HEK293 (cell line): ENCODE results near the gene MBNL2.

ENCODE experiments used
- CTCF ChIA-PET: fragments of 350-600 bp; formaldehyde crosslinking; extraction: SDS; loops from one replicate; lab custom pipeline; 2021; ENCODE audit warnings: antibody characterized with exemption; lab: Yijun Ruan, JAX
- POLR2A ChIA-PET: fragments of 300-600 bp; formaldehyde crosslinking; extraction: SDS; loops from one replicate; lab custom pipeline; 2020; ENCODE audit warnings: antibody characterized with exemption, inconsistent platforms; lab: Yijun Ruan, JAX
- H3K27ac ChIP-seq: fragments of 200-500 bp; sonication (Bioruptor generic); 2 replicates; pipeline ENCODE4 v1.5.1; 2014; ENCODE audit warnings: low read depth, low read length, control low read depth, inconsistent platforms; ENCODE audit errors: extremely low read depth
- H3K36me3 ChIP-seq, 2 experiments: fragments of 200-500 bp in 1 of 2; sonication (Bioruptor generic) in 1 of 2; 1 replicate in 1 of 2; 2 replicates in 1 of 2; pipeline ENCODE4 v1.5.1; 2014 to 2017; ENCODE audit warnings: inconsistent platforms in 2 of 2, low read length in 2 of 2; ENCODE audit not compliant: control insufficient read depth in 2 of 2, insufficient read depth in 1 of 2
- H3K4me1 ChIP-seq: fragments of 200-500 bp; sonication (Bioruptor generic); 2 replicates; pipeline ENCODE4 v1.5.1; 2014; ENCODE audit warnings: mild to moderate bottlenecking, low read length, inconsistent platforms; ENCODE audit not compliant: control insufficient read depth, insufficient read depth
- H3K4me3 ChIP-seq: 2 replicates; pipeline ENCODE4 v1.5.1; 2011; ENCODE audit warnings: low read depth, mild to moderate bottlenecking, control low read depth, low read length, moderate library complexity
- H3K9me3 ChIP-seq: fragments of 200-500 bp; sonication (Bioruptor generic); 2 replicates; pipeline ENCODE4 v1.5.1; 2014; ENCODE audit warnings: low read depth, low read length, inconsistent platforms; ENCODE audit not compliant: control insufficient read depth, insufficient read depth
- KLF16 ChIP-seq: fragments of 450-650 bp; formaldehyde crosslinking; IDR thresholded peaks from 2 replicates; pipeline ENCODE4 v1.5.1; 2017; ENCODE audit warnings: missing biosample characterization, missing genetic modification characterization
- ZNF391 ChIP-seq: fragments of 450-650 bp; formaldehyde crosslinking; IDR thresholded peaks from 2 replicates; pipeline ENCODE4 v1.5.1; 2016; ENCODE audit warnings: low read depth, missing biosample characterization, missing genetic modification characterization, borderline replicate concordance
- ZNF416 ChIP-seq: fragments of 450-650 bp; formaldehyde crosslinking; IDR thresholded peaks from 2 replicates; pipeline ENCODE4 v1.5.1; 2016; ENCODE audit warnings: missing biosample characterization, missing genetic modification characterization
- ZNF423 ChIP-seq: fragments of 450-650 bp; formaldehyde crosslinking; IDR thresholded peaks from 2 replicates; pipeline ENCODE4 v1.5.1; 2016; ENCODE audit warnings: missing biosample characterization, missing genetic modification characterization
- ZNF560 ChIP-seq: fragments of 450-650 bp; formaldehyde crosslinking; IDR thresholded peaks from 2 replicates; pipeline ENCODE4 v1.5.1; 2017; ENCODE audit warnings: missing biosample characterization, missing genetic modification characterization, borderline replicate concordance
- ZNF600 ChIP-seq: fragments of 450-650 bp; formaldehyde crosslinking; IDR thresholded peaks from 2 replicates; pipeline ENCODE4 v1.5.1; 2016; ENCODE audit warnings: missing biosample characterization, missing genetic modification characterization
- ZNF776 ChIP-seq: fragments of 450-650 bp; formaldehyde crosslinking; IDR thresholded peaks from 2 replicates; pipeline ENCODE4 v1.5.0; 2017; ENCODE audit warnings: missing biosample characterization, missing genetic modification characterization, borderline replicate concordance
- ZSCAN23 ChIP-seq: fragments of 450-650 bp; formaldehyde crosslinking; IDR thresholded peaks from 2 replicates; pipeline ENCODE4 v1.5.1; 2016; ENCODE audit warnings: missing biosample characterization, missing genetic modification characterization
- TF ChIP-seq, protein P1 (sequence below): fragments of 450-650 bp; formaldehyde crosslinking; IDR thresholded peaks from 2 replicates; pipeline ENCODE4 v1.5.1; 2016; ENCODE audit warnings: missing biosample characterization, missing genetic modification characterization
- TF ChIP-seq, protein P2 (sequence below): fragments of 450-650 bp; formaldehyde crosslinking; conservative IDR thresholded peaks from 2 replicates; pipeline ENCODE4 v1.5.1; 2016; ENCODE audit warnings: low read depth, missing biosample characterization, missing genetic modification characterization
- TF ChIP-seq, protein P3 (sequence below): sonication (generic); formaldehyde crosslinking; IDR thresholded peaks from 2 replicates; pipeline ENCODE4 v1.8.1; 2022; ENCODE audit warnings: mild to moderate bottlenecking, moderate library complexity, missing genetic modification reagents
- TF ChIP-seq, protein P4 (sequence below): fragments of 450-650 bp; formaldehyde crosslinking; IDR thresholded peaks from 2 replicates; pipeline ENCODE4 v1.5.1; 2016; ENCODE audit warnings: missing biosample characterization, missing genetic modification characterization, low read depth
- TF ChIP-seq, protein P5 (sequence below): fragments of 450-650 bp; formaldehyde crosslinking; IDR thresholded peaks from 2 replicates; pipeline ENCODE4 v1.5.1; 2016; ENCODE audit warnings: missing biosample characterization, missing genetic modification characterization, borderline replicate concordance
- TF ChIP-seq, protein P6 (sequence below): fragments of 450-650 bp; formaldehyde crosslinking; IDR thresholded peaks from 2 replicates; pipeline ENCODE4 v1.5.1; 2016; ENCODE audit warnings: missing biosample characterization, missing genetic modification characterization
- TF ChIP-seq, protein P7 (sequence below): IDR thresholded peaks from 2 replicates; pipeline ENCODE4 v1.6.1; 2011; ENCODE audit warnings: mild to moderate bottlenecking, low read depth, low read length, borderline replicate concordance

MBNL2 gene

DNA sequence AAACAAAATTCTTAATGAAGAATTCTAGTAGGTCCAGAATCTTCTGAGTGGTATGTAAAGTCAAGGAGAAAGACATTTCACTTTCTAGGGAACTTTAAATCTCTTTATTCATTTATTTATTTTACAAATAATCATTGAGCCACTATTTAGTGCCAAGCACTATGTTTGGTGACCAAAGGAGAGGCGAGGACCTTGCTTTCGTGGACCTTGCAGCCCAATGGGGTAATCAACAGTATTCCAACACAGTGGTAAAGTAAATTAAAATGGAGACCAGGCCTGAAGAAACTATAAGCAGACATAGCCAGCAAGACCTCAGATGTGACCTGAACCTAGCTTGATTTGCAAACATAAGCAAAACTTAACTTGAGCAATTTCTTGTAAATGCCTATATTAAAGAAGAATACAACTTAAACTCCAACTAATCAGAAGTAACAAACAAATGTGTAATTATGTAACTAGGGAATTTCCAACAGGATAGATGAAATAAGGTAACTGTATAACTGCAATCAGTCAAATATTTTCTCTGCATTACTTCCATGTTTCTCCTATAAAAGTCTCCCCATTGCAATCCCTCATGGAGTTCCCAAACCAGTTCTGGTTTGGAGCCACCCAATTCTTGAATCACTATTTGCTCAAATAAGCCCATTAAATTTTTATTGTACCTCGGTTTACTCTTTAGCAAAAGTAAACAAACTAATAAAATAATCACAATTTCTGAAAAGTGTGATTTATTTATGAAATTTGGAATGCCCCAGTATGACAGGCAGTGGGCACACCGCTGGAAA lies 67.6 kb downstream of the MBNL2 start:
- POLR2A ChIA-PET = no interaction called here
- Histone ChIP-seq H3K27ac (no peak overlapping the region), H3K4me1 (no peaks in the 10 kb centered on the region), H3K9me3 (no peaks in the 10 kb centered on the region), H3K36me3 (no peaks in the 10 kb centered on the region), H3K4me3 (no peak overlapping the region)
- CTCF ChIA-PET = no interaction called here
- TF ChIP-seq, protein P1, sequence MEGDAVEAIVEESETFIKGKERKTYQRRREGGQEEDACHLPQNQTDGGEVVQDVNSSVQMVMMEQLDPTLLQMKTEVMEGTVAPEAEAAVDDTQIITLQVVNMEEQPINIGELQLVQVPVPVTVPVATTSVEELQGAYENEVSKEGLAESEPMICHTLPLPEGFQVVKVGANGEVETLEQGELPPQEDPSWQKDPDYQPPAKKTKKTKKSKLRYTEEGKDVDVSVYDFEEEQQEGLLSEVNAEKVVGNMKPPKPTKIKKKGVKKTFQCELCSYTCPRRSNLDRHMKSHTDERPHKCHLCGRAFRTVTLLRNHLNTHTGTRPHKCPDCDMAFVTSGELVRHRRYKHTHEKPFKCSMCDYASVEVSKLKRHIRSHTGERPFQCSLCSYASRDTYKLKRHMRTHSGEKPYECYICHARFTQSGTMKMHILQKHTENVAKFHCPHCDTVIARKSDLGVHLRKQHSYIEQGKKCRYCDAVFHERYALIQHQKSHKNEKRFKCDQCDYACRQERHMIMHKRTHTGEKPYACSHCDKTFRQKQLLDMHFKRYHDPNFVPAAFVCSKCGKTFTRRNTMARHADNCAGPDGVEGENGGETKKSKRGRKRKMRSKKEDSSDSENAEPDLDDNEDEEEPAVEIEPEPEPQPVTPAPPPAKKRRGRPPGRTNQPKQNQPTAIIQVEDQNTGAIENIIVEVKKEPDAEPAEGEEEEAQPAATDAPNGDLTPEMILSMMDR (tag by site-specific recombination) = no peak
- TF ChIP-seq, protein P2, sequence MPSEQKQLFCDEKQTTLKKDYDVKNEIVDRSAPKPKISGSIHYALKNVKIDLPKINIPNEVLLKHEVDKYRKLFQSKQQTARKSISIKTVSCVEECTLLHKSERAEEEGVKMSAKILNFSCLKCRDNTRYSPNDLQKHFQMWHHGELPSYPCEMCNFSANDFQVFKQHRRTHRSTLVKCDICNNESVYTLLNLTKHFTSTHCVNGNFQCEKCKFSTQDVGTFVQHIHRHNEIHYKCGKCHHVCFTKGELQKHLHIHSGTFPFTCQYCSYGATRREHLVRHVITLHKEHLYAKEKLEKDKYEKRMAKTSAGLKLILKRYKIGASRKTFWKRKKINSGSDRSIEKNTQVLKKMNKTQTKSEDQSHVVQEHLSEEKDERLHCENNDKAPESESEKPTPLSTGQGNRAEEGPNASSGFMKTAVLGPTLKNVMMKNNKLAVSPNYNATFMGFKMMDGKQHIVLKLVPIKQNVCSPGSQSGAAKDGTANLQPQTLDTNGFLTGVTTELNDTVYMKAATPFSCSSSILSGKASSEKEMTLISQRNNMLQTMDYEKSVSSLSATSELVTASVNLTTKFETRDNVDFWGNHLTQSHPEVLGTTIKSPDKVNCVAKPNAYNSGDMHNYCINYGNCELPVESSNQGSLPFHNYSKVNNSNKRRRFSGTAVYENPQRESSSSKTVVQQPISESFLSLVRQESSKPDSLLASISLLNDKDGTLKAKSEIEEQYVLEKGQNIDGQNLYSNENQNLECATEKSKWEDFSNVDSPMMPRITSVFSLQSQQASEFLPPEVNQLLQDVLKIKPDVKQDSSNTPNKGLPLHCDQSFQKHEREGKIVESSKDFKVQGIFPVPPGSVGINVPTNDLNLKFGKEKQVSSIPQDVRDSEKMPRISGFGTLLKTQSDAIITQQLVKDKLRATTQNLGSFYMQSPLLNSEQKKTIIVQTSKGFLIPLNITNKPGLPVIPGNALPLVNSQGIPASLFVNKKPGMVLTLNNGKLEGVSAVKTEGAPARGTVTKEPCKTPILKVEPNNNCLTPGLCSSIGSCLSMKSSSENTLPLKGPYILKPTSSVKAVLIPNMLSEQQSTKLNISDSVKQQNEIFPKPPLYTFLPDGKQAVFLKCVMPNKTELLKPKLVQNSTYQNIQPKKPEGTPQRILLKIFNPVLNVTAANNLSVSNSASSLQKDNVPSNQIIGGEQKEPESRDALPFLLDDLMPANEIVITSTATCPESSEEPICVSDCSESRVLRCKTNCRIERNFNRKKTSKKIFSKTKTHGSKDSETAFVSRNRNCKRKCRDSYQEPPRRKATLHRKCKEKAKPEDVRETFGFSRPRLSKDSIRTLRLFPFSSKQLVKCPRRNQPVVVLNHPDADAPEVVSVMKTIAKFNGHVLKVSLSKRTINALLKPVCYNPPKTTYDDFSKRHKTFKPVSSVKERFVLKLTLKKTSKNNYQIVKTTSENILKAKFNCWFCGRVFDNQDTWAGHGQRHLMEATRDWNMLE (tag by site-specific recombination) = no peak
- TF ChIP-seq ZNF423 (tag by site-specific recombination) = no peak
- TF ChIP-seq, protein P3, sequence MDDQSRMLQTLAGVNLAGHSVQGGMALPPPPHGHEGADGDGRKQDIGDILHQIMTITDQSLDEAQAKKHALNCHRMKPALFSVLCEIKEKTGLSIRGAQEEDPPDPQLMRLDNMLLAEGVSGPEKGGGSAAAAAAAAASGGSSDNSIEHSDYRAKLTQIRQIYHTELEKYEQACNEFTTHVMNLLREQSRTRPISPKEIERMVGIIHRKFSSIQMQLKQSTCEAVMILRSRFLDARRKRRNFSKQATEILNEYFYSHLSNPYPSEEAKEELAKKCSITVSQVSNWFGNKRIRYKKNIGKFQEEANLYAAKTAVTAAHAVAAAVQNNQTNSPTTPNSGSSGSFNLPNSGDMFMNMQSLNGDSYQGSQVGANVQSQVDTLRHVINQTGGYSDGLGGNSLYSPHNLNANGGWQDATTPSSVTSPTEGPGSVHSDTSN = no peak
- TF ChIP-seq ZNF600 (tag by site-specific recombination) = no peak
- no peak for TF ChIP-seq KLF16 (tag by site-specific recombination)
- TF ChIP-seq, protein P4, sequence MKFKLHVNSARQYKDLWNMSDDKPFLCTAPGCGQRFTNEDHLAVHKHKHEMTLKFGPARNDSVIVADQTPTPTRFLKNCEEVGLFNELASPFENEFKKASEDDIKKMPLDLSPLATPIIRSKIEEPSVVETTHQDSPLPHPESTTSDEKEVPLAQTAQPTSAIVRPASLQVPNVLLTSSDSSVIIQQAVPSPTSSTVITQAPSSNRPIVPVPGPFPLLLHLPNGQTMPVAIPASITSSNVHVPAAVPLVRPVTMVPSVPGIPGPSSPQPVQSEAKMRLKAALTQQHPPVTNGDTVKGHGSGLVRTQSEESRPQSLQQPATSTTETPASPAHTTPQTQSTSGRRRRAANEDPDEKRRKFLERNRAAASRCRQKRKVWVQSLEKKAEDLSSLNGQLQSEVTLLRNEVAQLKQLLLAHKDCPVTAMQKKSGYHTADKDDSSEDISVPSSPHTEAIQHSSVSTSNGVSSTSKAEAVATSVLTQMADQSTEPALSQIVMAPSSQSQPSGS (tag by site-specific recombination) = no peak
- TF ChIP-seq, all 188 proteins: peak for 0

DNA sequence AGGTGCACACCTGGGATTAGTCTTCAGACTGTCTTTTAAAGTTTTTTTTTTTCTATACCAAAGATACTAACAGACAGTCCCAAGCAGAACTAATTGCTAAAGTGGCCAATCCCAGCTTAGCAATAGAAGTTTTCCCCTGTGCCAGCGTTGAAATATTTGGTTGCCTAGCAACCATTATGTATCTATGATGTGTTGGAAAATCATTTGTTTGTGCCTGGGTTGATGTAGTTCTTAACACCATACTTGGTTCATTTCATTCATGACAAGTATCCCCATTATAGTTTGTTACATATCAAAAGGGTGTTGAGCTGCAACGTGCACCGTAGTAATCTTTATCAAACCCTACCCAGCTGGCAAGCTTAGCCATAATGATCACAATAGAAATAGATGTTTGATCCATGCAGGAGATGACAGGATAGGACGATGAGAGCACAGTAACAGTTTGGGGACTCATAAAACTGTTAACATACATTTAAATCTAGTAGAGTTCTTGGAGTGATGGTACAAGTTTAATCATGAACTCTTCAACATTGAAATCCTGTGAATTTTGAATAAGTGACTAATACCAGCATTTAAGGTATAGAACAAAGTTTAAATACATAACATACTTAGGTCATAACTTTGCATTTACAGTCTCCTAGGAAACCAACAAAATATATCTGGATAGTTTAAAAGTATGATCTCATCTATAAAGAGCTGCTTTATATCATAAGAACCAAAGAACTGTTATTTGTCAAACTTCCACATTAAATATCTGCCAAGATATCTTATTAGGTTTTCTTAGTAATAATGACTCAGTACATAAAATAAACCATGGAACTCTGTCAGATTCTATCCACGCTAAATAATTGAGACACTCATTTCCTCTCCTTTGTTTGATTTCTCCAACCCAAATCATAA lies 73.4 kb downstream of the MBNL2 start:
- no peak overlapping the region for H3K4me3 ChIP-seq
- H3K27ac ChIP-seq = no peak overlapping the region
- ChIA-PET POLR2A (no interaction called here), CTCF (no interaction called here)
- no peaks in the 10 kb centered on the region for H3K9me3 ChIP-seq
- H3K36me3 ChIP-seq = no peaks in the 10 kb centered on the region
- no peaks in the 10 kb centered on the region for H3K4me1 ChIP-seq
- TF ChIP-seq ZNF416 (tag by site-specific recombination) (no peak), ZNF560 (tag by site-specific recombination) (no peak), ZSCAN23 (tag by site-specific recombination) (no peak), ZNF391 (tag by site-specific recombination) (no peak), ZNF776 (no peak)
- TF ChIP-seq, protein P5, sequence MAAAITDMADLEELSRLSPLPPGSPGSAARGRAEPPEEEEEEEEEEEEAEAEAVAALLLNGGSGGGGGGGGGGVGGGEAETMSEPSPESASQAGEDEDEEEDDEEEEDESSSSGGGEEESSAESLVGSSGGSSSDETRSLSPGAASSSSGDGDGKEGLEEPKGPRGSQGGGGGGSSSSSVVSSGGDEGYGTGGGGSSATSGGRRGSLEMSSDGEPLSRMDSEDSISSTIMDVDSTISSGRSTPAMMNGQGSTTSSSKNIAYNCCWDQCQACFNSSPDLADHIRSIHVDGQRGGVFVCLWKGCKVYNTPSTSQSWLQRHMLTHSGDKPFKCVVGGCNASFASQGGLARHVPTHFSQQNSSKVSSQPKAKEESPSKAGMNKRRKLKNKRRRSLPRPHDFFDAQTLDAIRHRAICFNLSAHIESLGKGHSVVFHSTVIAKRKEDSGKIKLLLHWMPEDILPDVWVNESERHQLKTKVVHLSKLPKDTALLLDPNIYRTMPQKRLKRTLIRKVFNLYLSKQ (tag by site-specific recombination) = no peak
- TF ChIP-seq, protein P6, sequence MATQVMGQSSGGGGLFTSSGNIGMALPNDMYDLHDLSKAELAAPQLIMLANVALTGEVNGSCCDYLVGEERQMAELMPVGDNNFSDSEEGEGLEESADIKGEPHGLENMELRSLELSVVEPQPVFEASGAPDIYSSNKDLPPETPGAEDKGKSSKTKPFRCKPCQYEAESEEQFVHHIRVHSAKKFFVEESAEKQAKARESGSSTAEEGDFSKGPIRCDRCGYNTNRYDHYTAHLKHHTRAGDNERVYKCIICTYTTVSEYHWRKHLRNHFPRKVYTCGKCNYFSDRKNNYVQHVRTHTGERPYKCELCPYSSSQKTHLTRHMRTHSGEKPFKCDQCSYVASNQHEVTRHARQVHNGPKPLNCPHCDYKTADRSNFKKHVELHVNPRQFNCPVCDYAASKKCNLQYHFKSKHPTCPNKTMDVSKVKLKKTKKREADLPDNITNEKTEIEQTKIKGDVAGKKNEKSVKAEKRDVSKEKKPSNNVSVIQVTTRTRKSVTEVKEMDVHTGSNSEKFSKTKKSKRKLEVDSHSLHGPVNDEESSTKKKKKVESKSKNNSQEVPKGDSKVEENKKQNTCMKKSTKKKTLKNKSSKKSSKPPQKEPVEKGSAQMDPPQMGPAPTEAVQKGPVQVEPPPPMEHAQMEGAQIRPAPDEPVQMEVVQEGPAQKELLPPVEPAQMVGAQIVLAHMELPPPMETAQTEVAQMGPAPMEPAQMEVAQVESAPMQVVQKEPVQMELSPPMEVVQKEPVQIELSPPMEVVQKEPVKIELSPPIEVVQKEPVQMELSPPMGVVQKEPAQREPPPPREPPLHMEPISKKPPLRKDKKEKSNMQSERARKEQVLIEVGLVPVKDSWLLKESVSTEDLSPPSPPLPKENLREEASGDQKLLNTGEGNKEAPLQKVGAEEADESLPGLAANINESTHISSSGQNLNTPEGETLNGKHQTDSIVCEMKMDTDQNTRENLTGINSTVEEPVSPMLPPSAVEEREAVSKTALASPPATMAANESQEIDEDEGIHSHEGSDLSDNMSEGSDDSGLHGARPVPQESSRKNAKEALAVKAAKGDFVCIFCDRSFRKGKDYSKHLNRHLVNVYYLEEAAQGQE (tag by site-specific recombination) = no peak
- TF ChIP-seq, protein P7, sequence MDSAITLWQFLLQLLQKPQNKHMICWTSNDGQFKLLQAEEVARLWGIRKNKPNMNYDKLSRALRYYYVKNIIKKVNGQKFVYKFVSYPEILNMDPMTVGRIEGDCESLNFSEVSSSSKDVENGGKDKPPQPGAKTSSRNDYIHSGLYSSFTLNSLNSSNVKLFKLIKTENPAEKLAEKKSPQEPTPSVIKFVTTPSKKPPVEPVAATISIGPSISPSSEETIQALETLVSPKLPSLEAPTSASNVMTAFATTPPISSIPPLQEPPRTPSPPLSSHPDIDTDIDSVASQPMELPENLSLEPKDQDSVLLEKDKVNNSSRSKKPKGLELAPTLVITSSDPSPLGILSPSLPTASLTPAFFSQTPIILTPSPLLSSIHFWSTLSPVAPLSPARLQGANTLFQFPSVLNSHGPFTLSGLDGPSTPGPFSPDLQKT = no peak
